ENCODE measurements around the gene NCCRP1. TPM values are rescaled to one million over a fixed set of nuclear protein-coding genes. Genes with fewer than 3 reads are reported as not detected.

Gene NCCRP1
- polyA plus RNA-seq, 1 donor from 2014 or later: not detected

DNA sequence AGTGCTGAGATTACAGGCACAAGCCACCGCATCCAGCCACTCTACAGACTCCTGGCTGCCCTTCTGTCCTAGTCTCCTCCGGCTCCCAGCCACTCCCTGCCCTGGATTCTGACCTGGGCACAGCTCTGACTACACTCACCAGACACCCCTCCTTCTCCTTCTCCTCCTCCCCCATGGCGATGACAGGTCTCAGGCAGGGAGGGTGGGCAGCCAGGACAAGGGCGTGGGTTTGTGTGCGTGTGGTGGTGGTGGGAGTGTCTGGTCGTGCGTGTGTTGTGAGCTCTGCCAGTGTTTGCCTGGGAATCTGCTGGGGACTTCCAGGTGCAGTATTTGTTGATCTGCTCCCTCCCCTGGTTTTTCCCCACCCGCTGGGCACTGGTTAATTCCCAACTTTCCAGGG, 3.0 kb upstream of the NCCRP1 start:
- H3K4me3 ChIP-seq (ENCODE audit: low read length): no peak overlapping the region
- H3K79me2 ChIP-seq (replicated peaks; ENCODE audit: insufficient read depth, low read length): no peaks in the 10 kb centered on the region
- TF ChIP-seq, protein P1, sequence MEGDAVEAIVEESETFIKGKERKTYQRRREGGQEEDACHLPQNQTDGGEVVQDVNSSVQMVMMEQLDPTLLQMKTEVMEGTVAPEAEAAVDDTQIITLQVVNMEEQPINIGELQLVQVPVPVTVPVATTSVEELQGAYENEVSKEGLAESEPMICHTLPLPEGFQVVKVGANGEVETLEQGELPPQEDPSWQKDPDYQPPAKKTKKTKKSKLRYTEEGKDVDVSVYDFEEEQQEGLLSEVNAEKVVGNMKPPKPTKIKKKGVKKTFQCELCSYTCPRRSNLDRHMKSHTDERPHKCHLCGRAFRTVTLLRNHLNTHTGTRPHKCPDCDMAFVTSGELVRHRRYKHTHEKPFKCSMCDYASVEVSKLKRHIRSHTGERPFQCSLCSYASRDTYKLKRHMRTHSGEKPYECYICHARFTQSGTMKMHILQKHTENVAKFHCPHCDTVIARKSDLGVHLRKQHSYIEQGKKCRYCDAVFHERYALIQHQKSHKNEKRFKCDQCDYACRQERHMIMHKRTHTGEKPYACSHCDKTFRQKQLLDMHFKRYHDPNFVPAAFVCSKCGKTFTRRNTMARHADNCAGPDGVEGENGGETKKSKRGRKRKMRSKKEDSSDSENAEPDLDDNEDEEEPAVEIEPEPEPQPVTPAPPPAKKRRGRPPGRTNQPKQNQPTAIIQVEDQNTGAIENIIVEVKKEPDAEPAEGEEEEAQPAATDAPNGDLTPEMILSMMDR (IDR thresholded peaks at IDR 0.05; ENCODE audit: poor library complexity, severe bottlenecking): no peak
- H3K9me3 ChIP-seq (ENCODE audit: low read length): no peaks in the 10 kb centered on the region
- no peaks in the 10 kb centered on the region for H3K36me3 ChIP-seq (ENCODE audit: insufficient read depth, low read length)
- H3K27me3 ChIP-seq (ENCODE audit: insufficient read depth, low read depth, low read length): peaks cover 24% of the 10 kb centered on the region
- no peak overlapping the region for H3K27ac ChIP-seq (ENCODE audit: low read length)
- H3F3A ChIP-seq (ENCODE audit: insufficient read depth, low read length, poor library complexity, severe bottlenecking): no peaks in the 10 kb centered on the region
- H4K20me1 ChIP-seq (ENCODE audit: insufficient read depth): no peaks in the 10 kb centered on the region
- no peaks in the 10 kb centered on the region for H3K9me2 ChIP-seq (ENCODE audit: insufficient read depth, low read length)
- H3K4me2 ChIP-seq (ENCODE audit: low read length): no peak overlapping the region
- no peak overlapping the region for H3K9ac ChIP-seq (ENCODE audit: low read length)
- no peak overlapping the region for H2AFZ ChIP-seq (ENCODE audit: low read depth, low read length)

GRCh38 chr19:39194832-39195542, 1.8 kb upstream of the NCCRP1 start:
- Histone ChIP-seq H3K27me3 (ENCODE audit: insufficient read depth, low read depth, low read length) (peaks cover 24% of the 10 kb centered on the region), H3K4me2 (ENCODE audit: low read length) (no peak overlapping the region), H2AFZ (ENCODE audit: low read depth, low read length) (no peak overlapping the region), H3K9me3 (ENCODE audit: low read length) (no peaks in the 10 kb centered on the region), H3K9me2 (ENCODE audit: insufficient read depth, low read length) (no peaks in the 10 kb centered on the region), H4K20me1 (ENCODE audit: insufficient read depth) (no peaks in the 10 kb centered on the region), H3K27ac (ENCODE audit: low read length) (no peak overlapping the region), H3K36me3 (ENCODE audit: insufficient read depth, low read length) (no peaks in the 10 kb centered on the region), H3F3A (ENCODE audit: insufficient read depth, low read length, poor library complexity, severe bottlenecking) (no peaks in the 10 kb centered on the region), H3K9ac (ENCODE audit: low read length) (no peak overlapping the region), H3K4me3 (ENCODE audit: low read length) (no peak overlapping the region), H3K79me2 (replicated peaks; ENCODE audit: insufficient read depth, low read length) (no peaks in the 10 kb centered on the region)
- TF ChIP-seq MXI1 (conservative IDR thresholded peaks at IDR 0.05; ENCODE audit: poor library complexity, severe bottlenecking) (no peak), SMC3 (conservative IDR thresholded peaks at IDR 0.05; ENCODE audit: poor library complexity) (no peak), POLR2AphosphoS5 (IDR thresholded peaks at IDR 0.05) (no peak), EZH2 (IDR thresholded peaks at IDR 0.05; ENCODE audit: borderline replicate concordance, insufficient read depth, low read length, poor library complexity, severe bottlenecking) (no peak), TAF1 (IDR thresholded peaks at IDR 0.05; ENCODE audit: low read depth) (no peak), EP300 (conservative IDR thresholded peaks at IDR 0.05; ENCODE audit: poor library complexity, severe bottlenecking) (no peak), RAD21 (conservative IDR thresholded peaks at IDR 0.05) (no peak)
- TF ChIP-seq, protein P1 (IDR thresholded peaks at IDR 0.05; ENCODE audit: poor library complexity, severe bottlenecking): no peak
- TF ChIP-seq, protein P2, sequence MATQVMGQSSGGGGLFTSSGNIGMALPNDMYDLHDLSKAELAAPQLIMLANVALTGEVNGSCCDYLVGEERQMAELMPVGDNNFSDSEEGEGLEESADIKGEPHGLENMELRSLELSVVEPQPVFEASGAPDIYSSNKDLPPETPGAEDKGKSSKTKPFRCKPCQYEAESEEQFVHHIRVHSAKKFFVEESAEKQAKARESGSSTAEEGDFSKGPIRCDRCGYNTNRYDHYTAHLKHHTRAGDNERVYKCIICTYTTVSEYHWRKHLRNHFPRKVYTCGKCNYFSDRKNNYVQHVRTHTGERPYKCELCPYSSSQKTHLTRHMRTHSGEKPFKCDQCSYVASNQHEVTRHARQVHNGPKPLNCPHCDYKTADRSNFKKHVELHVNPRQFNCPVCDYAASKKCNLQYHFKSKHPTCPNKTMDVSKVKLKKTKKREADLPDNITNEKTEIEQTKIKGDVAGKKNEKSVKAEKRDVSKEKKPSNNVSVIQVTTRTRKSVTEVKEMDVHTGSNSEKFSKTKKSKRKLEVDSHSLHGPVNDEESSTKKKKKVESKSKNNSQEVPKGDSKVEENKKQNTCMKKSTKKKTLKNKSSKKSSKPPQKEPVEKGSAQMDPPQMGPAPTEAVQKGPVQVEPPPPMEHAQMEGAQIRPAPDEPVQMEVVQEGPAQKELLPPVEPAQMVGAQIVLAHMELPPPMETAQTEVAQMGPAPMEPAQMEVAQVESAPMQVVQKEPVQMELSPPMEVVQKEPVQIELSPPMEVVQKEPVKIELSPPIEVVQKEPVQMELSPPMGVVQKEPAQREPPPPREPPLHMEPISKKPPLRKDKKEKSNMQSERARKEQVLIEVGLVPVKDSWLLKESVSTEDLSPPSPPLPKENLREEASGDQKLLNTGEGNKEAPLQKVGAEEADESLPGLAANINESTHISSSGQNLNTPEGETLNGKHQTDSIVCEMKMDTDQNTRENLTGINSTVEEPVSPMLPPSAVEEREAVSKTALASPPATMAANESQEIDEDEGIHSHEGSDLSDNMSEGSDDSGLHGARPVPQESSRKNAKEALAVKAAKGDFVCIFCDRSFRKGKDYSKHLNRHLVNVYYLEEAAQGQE (IDR thresholded peaks at IDR 0.05; ENCODE audit: borderline replicate concordance): no peak
